Measurements from ENCODE around the gene EIF6. TPM values are rescaled to one million over a fixed set of nuclear protein-coding genes. Genes with fewer than 3 reads are reported as not detected.

EIF6 gene
- total RNA-seq, 2 donors from 2014 or later: 23.0 to 44.3 TPM

DNA sequence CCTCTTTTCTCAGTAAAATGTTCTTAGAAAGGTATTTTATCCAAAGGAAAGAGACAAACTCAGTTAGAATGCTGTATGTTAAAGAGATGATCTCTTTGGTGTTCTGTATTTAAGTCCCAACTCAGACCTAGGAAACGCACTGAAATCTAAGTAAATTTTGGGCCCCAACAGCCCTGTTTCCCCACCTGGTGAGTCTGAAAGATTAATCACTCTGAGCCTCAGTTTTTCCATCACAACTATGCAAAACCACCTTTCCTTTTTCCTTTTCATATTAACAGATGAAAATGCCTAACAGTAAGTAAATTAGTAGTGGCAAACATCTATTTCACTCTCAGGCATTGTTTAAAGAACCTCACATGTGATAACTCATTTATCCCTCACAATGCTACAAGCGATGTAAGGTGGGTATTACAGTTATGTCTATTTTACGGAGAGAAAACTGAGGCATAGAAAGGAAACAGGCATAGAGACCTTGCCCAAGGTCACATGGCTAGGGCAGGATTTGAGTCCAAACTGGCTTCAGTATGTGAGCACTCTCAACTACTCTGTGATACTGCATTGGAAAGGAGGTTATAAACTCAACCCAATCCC is 43.6 kb upstream of the EIF6 start:
- no peak overlapping the region for H3K4me3 ChIP-seq
- H3K36me3 ChIP-seq: no peaks in the 10 kb centered on the region
- no peak overlapping the region for H3K27ac ChIP-seq
- H3K9me3 ChIP-seq: no peaks in the 10 kb centered on the region
- DNase-seq (ENCODE audit: low spot score): no peak
- peaks cover 0 to 12% of the 10 kb centered on the region in 2 donors for H3K4me1 ChIP-seq
- TF ChIP-seq, protein P1, sequence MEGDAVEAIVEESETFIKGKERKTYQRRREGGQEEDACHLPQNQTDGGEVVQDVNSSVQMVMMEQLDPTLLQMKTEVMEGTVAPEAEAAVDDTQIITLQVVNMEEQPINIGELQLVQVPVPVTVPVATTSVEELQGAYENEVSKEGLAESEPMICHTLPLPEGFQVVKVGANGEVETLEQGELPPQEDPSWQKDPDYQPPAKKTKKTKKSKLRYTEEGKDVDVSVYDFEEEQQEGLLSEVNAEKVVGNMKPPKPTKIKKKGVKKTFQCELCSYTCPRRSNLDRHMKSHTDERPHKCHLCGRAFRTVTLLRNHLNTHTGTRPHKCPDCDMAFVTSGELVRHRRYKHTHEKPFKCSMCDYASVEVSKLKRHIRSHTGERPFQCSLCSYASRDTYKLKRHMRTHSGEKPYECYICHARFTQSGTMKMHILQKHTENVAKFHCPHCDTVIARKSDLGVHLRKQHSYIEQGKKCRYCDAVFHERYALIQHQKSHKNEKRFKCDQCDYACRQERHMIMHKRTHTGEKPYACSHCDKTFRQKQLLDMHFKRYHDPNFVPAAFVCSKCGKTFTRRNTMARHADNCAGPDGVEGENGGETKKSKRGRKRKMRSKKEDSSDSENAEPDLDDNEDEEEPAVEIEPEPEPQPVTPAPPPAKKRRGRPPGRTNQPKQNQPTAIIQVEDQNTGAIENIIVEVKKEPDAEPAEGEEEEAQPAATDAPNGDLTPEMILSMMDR (IDR thresholded peaks at IDR 0.05): no peak
- no peaks in the 10 kb centered on the region for H3K27me3 ChIP-seq

DNA sequence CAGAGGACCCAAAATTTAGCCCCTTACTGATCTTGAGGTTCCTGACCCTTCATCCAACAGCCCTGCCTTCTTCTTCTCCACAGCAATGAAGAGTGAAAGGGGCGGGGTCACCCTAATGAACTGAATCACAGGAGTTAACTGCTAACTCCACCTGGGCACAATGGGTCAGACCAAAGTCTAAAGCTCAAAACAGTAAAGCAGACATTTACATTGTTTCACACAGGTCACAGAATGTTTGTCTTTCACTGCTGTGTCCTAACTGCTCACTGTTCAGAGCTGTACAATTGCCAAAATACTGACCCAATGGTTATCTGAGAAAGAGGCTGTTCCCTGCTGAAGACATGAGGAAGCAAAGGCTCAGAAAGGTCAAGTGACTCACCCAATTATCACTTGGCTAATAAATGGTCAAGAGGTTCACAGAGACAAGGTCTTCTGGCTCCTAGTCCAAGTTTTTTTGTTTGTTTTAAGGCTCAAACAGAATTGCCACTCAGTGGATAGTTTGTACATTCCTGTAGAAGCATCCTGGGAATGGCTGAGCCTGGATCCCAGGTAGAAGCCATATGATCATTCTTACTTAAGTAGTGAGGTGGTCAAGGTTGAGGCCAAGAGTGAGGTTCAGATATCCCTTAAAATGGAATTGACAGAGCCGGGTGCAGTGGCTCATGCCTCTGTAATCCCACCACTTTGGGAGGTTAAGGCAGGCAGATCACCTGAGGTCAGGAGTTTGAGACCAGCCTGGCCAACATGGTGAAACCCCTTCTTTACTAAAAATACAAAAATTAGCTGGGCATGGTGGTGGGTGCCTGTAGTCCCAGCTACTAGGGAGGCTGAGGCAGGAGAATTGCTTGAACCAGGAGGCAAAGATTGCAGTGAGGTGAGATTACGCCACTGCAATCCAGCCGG is 42.8 kb upstream of the EIF6 start:
- TF ChIP-seq, protein P1 (IDR thresholded peaks at IDR 0.05): no peak
- H3K9me3 ChIP-seq: no peaks in the 10 kb centered on the region
- H3K27ac ChIP-seq: no peak overlapping the region

DNA sequence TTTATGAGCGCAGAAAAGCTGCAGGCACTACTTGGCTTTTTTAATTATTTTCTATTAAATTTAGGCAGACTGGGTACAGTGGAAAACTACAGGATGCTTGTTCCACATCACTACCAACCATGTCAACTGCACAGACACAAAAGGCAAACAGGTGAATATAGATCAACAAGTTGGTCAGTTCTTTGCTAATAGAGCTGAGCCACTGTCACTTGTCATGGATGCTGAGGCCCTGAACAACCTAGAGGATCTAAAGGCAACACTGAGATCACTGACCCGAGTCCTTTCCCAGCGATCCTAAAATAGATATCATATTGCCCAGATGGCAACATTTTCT is 42.1 kb upstream of the EIF6 start:
- Histone ChIP-seq H3K27ac (no peak overlapping the region), H3K9me3 (no peaks in the 10 kb centered on the region)
- TF ChIP-seq, protein P1 (IDR thresholded peaks at IDR 0.05): no peak

More for the DNA sequence above, 42.8 kb upstream of the EIF6 start:
- no peak overlapping the region for H3K4me3 ChIP-seq
- no peaks in the 10 kb centered on the region for H3K27me3 ChIP-seq
- no peaks in the 10 kb centered on the region for H3K36me3 ChIP-seq
- H3K4me1 ChIP-seq: peaks cover 0 to 12% of the 10 kb centered on the region in 2 donors
- DNase-seq (ENCODE audit: low spot score): no peak

DNA sequence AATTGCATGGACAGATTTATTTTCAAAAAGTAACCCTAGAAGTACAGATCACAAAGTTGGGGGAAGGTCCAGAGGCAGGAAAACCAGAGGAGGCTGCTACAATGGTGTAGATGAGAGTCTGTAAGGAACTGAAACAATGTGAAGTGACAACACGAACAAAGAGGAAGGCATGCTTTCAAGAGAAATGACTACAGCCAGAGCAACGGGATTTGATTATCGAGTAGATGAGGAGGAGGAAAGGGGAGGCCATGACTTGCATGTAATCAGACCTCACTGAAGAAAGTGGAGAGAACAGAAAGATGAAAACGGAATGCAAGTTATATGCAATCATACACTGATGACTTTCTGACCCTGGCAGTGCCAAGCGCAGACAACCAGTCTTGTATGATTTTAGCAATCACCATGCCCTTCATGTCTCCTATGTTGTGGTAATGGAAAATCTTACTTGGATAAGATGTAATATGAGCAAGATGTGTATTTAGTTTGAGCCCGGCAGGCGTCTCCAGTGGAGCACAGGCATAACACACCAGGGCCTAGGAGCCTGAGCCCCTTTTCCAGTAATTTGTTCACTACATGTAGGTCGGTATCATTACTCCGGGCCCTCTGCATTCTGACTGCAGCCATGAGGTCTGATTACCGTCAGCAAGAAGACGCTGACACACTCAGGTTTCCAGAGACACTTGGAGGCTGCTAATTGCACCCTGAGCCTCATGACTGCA is 41.6 kb upstream of the EIF6 start:
- Histone ChIP-seq H3K4me3 (no peak overlapping the region), H3K4me1 (peaks cover 0 to 12% of the 10 kb centered on the region in 2 donors), H3K27ac (no peak overlapping the region), H3K27me3 (no peaks in the 10 kb centered on the region), H3K36me3 (no peaks in the 10 kb centered on the region), H3K9me3 (no peaks in the 10 kb centered on the region)
- no peak for DNase-seq (ENCODE audit: low spot score)
- TF ChIP-seq, protein P1 (IDR thresholded peaks at IDR 0.05): no peak

More for the DNA sequence above, 42.1 kb upstream of the EIF6 start:
- Histone ChIP-seq H3K36me3 (no peaks in the 10 kb centered on the region), H3K4me1 (peaks cover 0 to 12% of the 10 kb centered on the region in 2 donors), H3K27me3 (no peaks in the 10 kb centered on the region), H3K4me3 (no peak overlapping the region)
- DNase-seq (ENCODE audit: low spot score): no peak

DNA sequence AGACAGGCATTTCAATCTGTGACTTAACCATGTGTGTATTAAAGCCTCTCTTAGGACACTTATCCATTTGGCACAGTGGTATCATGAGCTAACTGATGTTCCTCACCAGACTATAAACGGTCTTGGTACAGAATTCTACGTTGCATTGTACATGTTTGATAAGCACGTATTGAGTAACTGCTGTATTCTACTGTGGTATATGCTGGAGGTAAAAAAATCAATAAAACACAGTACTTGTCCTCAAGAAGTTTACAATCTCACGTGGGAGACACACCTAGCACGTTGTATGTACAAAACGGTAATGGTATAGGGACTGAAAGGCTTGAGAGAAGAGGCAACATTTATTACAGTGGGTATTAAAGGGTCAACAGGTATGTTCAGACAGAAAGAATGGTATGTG is 40.8 kb upstream of the EIF6 start:
- no peaks in the 10 kb centered on the region for H3K9me3 ChIP-seq
- no peak overlapping the region for H3K4me3 ChIP-seq
- no peak for DNase-seq (ENCODE audit: low spot score)
- peaks cover 0 to 12% of the 10 kb centered on the region in 2 donors for H3K4me1 ChIP-seq
- H3K27me3 ChIP-seq: no peaks in the 10 kb centered on the region
- H3K36me3 ChIP-seq: no peaks in the 10 kb centered on the region
- TF ChIP-seq, protein P1 (IDR thresholded peaks at IDR 0.05): no peak
- no peak overlapping the region for H3K27ac ChIP-seq
